PC-3 (cell line): ENCODE results near the gene TEX44.

ENCODE experiments used
- EZH2 ChIP-seq: fragments of 300-600 bp; sonication (generic); IDR thresholded peaks from one replicate; pipeline ENCODE4 v1.6.1; 2017; ENCODE audit warnings: antibody characterized with exemption, mild to moderate bottlenecking, low read length; ENCODE audit not compliant: unreplicated experiment
- TF ChIP-seq, protein P1 (sequence below): fragments of 300-600 bp; sonication (generic); conservative IDR thresholded peaks from 2 replicates; pipeline ENCODE4 v1.5.1; 2017; ENCODE audit warnings: antibody characterized with exemption, low read depth, mild to moderate bottlenecking, low read length

GRCh38 chr2:231597014-231597611 is 4.4 kb downstream of the TEX44 start:
- TF ChIP-seq, protein P1, sequence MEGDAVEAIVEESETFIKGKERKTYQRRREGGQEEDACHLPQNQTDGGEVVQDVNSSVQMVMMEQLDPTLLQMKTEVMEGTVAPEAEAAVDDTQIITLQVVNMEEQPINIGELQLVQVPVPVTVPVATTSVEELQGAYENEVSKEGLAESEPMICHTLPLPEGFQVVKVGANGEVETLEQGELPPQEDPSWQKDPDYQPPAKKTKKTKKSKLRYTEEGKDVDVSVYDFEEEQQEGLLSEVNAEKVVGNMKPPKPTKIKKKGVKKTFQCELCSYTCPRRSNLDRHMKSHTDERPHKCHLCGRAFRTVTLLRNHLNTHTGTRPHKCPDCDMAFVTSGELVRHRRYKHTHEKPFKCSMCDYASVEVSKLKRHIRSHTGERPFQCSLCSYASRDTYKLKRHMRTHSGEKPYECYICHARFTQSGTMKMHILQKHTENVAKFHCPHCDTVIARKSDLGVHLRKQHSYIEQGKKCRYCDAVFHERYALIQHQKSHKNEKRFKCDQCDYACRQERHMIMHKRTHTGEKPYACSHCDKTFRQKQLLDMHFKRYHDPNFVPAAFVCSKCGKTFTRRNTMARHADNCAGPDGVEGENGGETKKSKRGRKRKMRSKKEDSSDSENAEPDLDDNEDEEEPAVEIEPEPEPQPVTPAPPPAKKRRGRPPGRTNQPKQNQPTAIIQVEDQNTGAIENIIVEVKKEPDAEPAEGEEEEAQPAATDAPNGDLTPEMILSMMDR, result no peak
- TF ChIP-seq EZH2, result no peak
